ENCODE data around the gene RELCH. TPM values are rescaled to one million over a fixed set of nuclear protein-coding genes. Genes with fewer than 3 reads are reported as not detected.

Gene RELCH
- total RNA-seq, 1 donor from 2014 or later = 16.7 TPM

DNA sequence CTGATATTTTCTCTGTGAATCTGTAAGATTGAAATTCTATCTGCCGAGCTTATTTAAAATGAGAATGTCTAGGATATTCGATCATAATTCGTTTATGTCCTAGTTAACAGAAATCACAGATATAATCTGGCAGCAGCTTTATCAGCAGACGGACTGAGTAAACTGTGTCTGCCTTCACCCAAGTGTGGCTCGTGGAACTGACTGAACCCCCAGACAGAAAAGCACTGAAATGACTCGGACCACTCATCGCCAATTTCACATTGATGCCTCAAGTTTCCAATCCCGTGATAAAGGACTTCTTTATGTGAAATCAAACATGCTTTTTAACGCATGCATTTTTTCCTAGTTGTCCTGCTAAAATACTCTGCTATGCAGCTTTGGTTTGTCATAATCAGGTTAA, 153.9 kb downstream of the RELCH start:
- no peak for DNase-seq (ENCODE audit: low read depth)
- H3K4me3 ChIP-seq (ENCODE audit: low read depth, low read length) = no peak overlapping the region
- TF ChIP-seq, protein P1, sequence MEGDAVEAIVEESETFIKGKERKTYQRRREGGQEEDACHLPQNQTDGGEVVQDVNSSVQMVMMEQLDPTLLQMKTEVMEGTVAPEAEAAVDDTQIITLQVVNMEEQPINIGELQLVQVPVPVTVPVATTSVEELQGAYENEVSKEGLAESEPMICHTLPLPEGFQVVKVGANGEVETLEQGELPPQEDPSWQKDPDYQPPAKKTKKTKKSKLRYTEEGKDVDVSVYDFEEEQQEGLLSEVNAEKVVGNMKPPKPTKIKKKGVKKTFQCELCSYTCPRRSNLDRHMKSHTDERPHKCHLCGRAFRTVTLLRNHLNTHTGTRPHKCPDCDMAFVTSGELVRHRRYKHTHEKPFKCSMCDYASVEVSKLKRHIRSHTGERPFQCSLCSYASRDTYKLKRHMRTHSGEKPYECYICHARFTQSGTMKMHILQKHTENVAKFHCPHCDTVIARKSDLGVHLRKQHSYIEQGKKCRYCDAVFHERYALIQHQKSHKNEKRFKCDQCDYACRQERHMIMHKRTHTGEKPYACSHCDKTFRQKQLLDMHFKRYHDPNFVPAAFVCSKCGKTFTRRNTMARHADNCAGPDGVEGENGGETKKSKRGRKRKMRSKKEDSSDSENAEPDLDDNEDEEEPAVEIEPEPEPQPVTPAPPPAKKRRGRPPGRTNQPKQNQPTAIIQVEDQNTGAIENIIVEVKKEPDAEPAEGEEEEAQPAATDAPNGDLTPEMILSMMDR (conservative IDR thresholded peaks at IDR 0.05; ENCODE audit: low read depth, low read length) = no peak

DNA sequence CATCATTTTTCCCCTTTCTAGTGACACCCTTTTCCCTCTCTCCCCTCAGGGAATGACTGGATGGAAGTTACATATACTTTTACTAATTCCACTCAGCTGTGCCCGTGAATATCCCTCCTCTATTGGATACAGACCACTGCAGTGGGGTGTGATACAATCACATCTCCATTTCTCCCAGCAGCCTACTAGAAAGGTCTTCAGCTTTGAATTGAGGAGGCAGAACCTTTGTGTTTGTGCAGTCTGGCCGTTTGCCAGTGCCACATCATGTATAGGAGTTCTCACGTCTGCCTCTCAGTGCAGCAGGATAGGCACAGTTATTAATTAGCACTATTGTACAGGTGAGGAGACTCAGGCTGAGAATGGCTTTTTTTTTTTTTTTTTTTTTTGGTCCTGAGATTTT, 154.4 kb downstream of the RELCH start:
- TF ChIP-seq, protein P1 (conservative IDR thresholded peaks at IDR 0.05; ENCODE audit: low read depth, low read length) = no peak
- DNase-seq (ENCODE audit: low read depth) = no peak
- H3K4me3 ChIP-seq (ENCODE audit: low read depth, low read length) = no peak overlapping the region

DNA sequence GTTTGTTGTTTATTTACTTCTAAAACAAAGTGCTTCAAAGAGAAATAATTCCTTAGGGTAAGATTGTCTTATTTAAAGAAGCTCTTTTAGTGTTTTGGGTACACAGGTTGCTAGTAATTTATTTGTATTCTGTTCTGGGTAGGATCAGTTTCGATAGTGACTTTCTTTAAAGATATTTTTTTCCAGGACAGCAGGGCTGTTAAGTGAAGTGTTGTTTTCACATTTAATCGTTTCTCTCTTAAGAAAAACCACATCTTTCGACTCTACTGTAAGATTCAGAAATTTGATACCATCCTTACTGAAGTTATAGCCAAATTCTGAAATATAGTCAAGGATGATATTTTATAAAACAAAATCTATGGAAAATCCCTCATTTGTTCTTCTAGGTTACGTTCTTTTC, 155.8 kb downstream of the RELCH start:
- H3K4me3 ChIP-seq (ENCODE audit: low read depth, low read length) = no peak overlapping the region
- DNase-seq (ENCODE audit: low read depth) = no peak
- TF ChIP-seq, protein P1 (conservative IDR thresholded peaks at IDR 0.05; ENCODE audit: low read depth, low read length) = no peak

DNA sequence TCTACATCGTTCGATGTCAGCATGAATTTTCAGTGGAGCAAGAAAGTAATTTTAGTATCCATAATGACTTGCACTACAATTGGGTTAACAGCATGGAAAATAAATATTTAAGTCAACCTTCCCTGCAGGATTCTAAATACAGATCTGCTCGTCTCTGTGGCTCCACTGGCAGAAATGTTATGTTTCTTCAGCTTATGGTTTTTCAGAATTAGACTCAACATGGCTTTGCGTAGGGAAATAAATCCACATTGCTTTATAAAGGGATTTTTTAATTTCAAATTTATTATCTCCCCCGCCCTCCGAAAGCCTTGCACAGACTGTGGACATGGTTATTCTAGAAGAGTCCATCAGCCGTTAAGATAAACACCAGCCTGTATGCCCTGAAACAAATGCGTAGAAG, 156.3 kb downstream of the RELCH start:
- TF ChIP-seq, protein P1 (conservative IDR thresholded peaks at IDR 0.05; ENCODE audit: low read depth, low read length) = no peak
- H3K4me3 ChIP-seq (ENCODE audit: low read depth, low read length) = no peak overlapping the region
- no peak for DNase-seq (ENCODE audit: low read depth)

DNA sequence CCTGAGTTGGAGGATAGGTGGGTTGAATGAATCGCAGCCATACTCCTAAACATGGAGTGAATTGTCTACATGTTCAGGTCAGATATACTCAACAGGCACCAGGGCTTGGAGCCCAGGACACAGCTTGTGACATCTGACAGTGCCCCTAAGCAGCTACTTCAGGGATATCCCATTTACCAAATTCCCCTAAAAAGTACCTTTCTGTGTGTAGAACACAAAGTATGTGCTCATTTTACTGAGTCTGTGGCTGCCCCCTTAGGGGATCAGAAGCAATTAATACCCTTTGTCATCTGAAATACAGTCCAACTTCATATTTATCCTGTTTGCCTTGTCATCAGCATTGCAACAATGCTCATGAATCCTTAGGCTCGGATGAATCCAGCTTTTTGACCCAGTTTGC, 158.9 kb downstream of the RELCH start:
- TF ChIP-seq, protein P1 (conservative IDR thresholded peaks at IDR 0.05; ENCODE audit: low read depth, low read length) = no peak
- DNase-seq (ENCODE audit: low read depth) = no peak
- H3K4me3 ChIP-seq (ENCODE audit: low read depth, low read length) = no peak overlapping the region

DNA sequence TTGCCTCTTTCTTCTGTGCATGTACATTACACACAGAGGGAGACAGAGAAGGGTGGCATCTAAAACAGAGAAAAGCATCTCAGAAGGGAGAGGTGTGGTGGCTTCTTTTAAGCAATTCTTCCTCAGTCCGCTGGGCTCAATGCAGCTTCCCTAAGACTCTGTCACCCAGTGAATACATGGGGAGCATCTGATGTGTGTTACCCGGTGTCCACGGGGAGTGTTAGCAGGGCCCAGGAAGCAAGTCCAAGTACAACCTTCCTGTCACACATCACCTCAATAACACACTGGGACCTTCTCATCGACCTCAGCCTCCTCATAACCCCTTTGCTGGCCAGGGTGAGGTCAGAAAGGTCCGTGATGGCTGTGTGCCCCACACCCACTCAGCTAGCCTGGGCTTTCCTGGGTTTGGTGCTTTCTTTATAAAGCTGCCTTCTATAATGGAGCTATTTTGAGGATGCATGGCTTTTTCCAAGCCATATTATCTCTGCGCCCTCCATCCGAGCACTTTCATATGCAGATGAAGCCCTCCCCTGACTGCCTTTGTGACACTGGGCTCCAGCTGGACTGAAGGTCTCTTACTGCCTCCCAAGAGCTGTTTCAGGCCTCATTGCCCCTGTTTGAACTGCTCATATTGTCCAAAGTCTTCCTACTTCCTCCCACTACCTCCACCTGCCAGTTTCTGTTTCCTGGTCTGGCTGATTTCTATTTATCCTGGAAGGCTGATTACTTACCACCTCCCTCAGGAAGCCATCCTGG, 159.5 kb downstream of the RELCH start:
- no peak overlapping the region for H3K4me3 ChIP-seq (ENCODE audit: low read depth, low read length)
- no peak for DNase-seq (ENCODE audit: low read depth)
- TF ChIP-seq, protein P1 (conservative IDR thresholded peaks at IDR 0.05; ENCODE audit: low read depth, low read length) = no peak

DNA sequence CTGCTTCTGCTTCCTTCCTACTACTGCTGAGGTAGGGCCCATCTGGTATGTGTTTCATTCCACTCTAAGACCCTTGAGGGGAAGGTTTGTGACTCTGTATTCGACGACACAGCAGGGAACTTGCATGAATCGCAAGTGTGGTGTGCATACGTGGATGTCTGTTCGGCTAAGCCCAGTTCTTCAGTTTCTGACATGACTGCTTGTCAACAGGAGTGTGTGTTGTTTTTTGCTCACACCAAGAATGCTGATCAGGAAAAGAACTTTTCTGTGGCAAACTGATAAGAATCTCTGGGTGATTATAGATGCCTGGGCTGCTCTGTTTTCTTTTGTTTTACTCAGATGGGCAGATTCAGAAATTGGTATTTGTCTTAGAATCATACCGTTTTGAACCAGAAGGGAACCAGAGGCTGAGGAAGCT, 160.0 kb downstream of the RELCH start:
- TF ChIP-seq, protein P1 (conservative IDR thresholded peaks at IDR 0.05; ENCODE audit: low read depth, low read length) = no peak
- no peak for DNase-seq (ENCODE audit: low read depth)
- H3K4me3 ChIP-seq (ENCODE audit: low read depth, low read length) = no peak overlapping the region

Data from epithelial cell of proximal tubule (primary cell).